Measurements from ENCODE around the gene SNTA1.
"Not testable (repeated sequence)": the region's sequence is repeated elsewhere in the genome, so short reads cannot be mapped to it uniquely, and the experiment has no call there.

Gene SNTA1

GRCh38 chr20:33465481-33466302, 22.1 kb upstream of the SNTA1 start:
- no peak for DNase-seq

- DNase-seq, result not testable (repeated sequence)
Observed at GRCh38 chr20:33464759-33465158, 21.2 kb upstream of the SNTA1 start.

GRCh38 chr20:33463332-33464101, 20.0 kb upstream of the SNTA1 start:
- no peak for DNase-seq

- no peak for DNase-seq
Observed at GRCh38 chr20:33460711-33461110, 17.1 kb upstream of the SNTA1 start.

- no peak for DNase-seq
Observed at GRCh38 chr20:33459599-33459998, 16.0 kb upstream of the SNTA1 start.

GRCh38 chr20:33456916-33457642, 13.5 kb upstream of the SNTA1 start:
- DNase-seq, result peak; percentile 76 to 81

GRCh38 chr20:33450867-33451266, 7.3 kb upstream of the SNTA1 start:
- no peak for DNase-seq

- no peak for DNase-seq
Observed at GRCh38 chr20:33445881-33446625, 2.5 kb upstream of the SNTA1 start.

- DNase-seq, result peak; percentile 21 to 38
Observed at GRCh38 chr20:33444797-33445560, 1.4 kb upstream of the SNTA1 start.

- DNase-seq, result peak in 1 of 2 donors; percentile 22
Observed at GRCh38 chr20:33443006-33443511, 504 bp downstream of the SNTA1 start.

- no peak for DNase-seq
Observed at GRCh38 chr20:33442136-33443005, 1.2 kb downstream of the SNTA1 start.

GRCh38 chr20:33441142-33441955, 2.2 kb downstream of the SNTA1 start:
- no peak for DNase-seq

- not testable (repeated sequence) for DNase-seq
Observed at GRCh38 chr20:33440562-33440961, 3.0 kb downstream of the SNTA1 start.

- DNase-seq, result no peak
Observed at GRCh38 chr20:33438481-33438880, 5.1 kb downstream of the SNTA1 start.

GRCh38 chr20:33437141-33437911, 6.2 kb downstream of the SNTA1 start:
- DNase-seq, result no peak

GRCh38 chr20:33434434-33434833, 9.1 kb downstream of the SNTA1 start:
- DNase-seq, result no peak

- DNase-seq, result no peak
Observed at GRCh38 chr20:33433465-33434234, 9.9 kb downstream of the SNTA1 start.

- no peak for DNase-seq
Observed at GRCh38 chr20:33431797-33432381, 11.7 kb downstream of the SNTA1 start.

All from CD4-positive, alpha-beta T cell treated with Interleukin-1 beta for 1 hour (primary cell).